Brain microvascular endothelial cell (primary cell): ENCODE measurements around the gene PDE3A.

ENCODE experiments used
- DNase-seq: peaks from one replicate; pipeline ENCODE4 v3.0.0-alpha.2; 2020
- H3K27ac ChIP-seq: fragments of 250-450 bp; sonication (Bioruptor Pico); 2 replicates; pipeline ENCODE4 v1.5.1; 2020; ENCODE audit warnings: mild to moderate bottlenecking, moderate library complexity
- H3K27me3 ChIP-seq: fragments of 250-450 bp; sonication (Bioruptor Pico); replicated peaks from 2 replicates; pipeline ENCODE4 v1.5.1; 2020; ENCODE audit warnings: mild to moderate bottlenecking
- H3K36me3 ChIP-seq: fragments of 250-450 bp; sonication (Bioruptor Pico); replicated peaks from 2 replicates; pipeline ENCODE4 v1.5.1; 2020; ENCODE audit warnings: mild to moderate bottlenecking
- H3K4me3 ChIP-seq: 2 replicates; pipeline ENCODE4 v1.5.1; 2011; ENCODE audit warnings: low read depth, mild to moderate bottlenecking, control low read depth, low read length, moderate library complexity
- CTCF ChIP-seq: IDR thresholded peaks from 2 replicates; pipeline ENCODE4 v1.5.1; 2011; ENCODE audit warnings: low read depth, mild to moderate bottlenecking, moderate library complexity, low read length, control low read depth, inconsistent platforms; ENCODE audit errors: missing control alignments
- in situ Hi-C: cut with HindIII; loops from 2 replicates; pipeline ENCODE4 v1.10.0; 2017; ENCODE audit warnings: low sequenced_read_pairs, low pct_ligation_motif_present

The PDE3A gene

GRCh38 chr12:20507056-20507455 is 138.7 kb downstream of the PDE3A start:
- H3K27me3 ChIP-seq, result no peaks in the 10 kb centered on the region
- H3K36me3 ChIP-seq, result no peaks in the 10 kb centered on the region
- in situ Hi-C loops, result no loop called here
- no peak for TF ChIP-seq CTCF
- H3K4me3 ChIP-seq, result no peak overlapping the region
- no peak overlapping the region for H3K27ac ChIP-seq
- DNase-seq, result no peak

- TF ChIP-seq CTCF, result no peak
- Histone ChIP-seq H3K27ac (peak overlapping the region; percentile 25), H3K36me3 (no peaks in the 10 kb centered on the region), H3K27me3 (no peaks in the 10 kb centered on the region), H3K4me3 (no peak overlapping the region)
- in situ Hi-C loops, result no loop called here
- DNase-seq, result no peak
Observed at GRCh38 chr12:20507711-20508110, 139.4 kb downstream of the PDE3A start.

GRCh38 chr12:20508359-20508758 is 140.0 kb downstream of the PDE3A start:
- Histone ChIP-seq H3K36me3 (no peaks in the 10 kb centered on the region), H3K4me3 (no peak overlapping the region), H3K27me3 (no peaks in the 10 kb centered on the region), H3K27ac (no peak overlapping the region)
- in situ Hi-C loops, result no loop called here
- DNase-seq, result peak; percentile 56
- TF ChIP-seq CTCF, result no peak

- TF ChIP-seq CTCF, result no peak
- no peak for DNase-seq
- H3K27me3 ChIP-seq, result no peaks in the 10 kb centered on the region
- H3K27ac ChIP-seq, result no peak overlapping the region
- in situ Hi-C loops, result no loop called here
- H3K4me3 ChIP-seq, result no peak overlapping the region
- H3K36me3 ChIP-seq, result no peaks in the 10 kb centered on the region
Observed at GRCh38 chr12:20508962-20509361, 140.6 kb downstream of the PDE3A start.

- TF ChIP-seq CTCF, result no peak
- H3K27me3 ChIP-seq, result no peaks in the 10 kb centered on the region
- no peaks in the 10 kb centered on the region for H3K36me3 ChIP-seq
- H3K4me3 ChIP-seq, result no peak overlapping the region
- H3K27ac ChIP-seq, result no peak overlapping the region
- in situ Hi-C loops, result no loop called here
- no peak for DNase-seq
Observed at GRCh38 chr12:20510811-20511210, 142.5 kb downstream of the PDE3A start.

- in situ Hi-C loops, result no loop called here
- no peaks in the 10 kb centered on the region for H3K36me3 ChIP-seq
- no peak for TF ChIP-seq CTCF
- H3K4me3 ChIP-seq, result no peak overlapping the region
- DNase-seq, result no peak
- H3K27me3 ChIP-seq, result no peaks in the 10 kb centered on the region
- H3K27ac ChIP-seq, result no peak overlapping the region
Observed at GRCh38 chr12:20513189-20513588, 144.9 kb downstream of the PDE3A start.
